MM.1S (cell line): ENCODE data around the gene NPS.

ENCODE experiments used
- DNase-seq: peaks from one replicate; pipeline ENCODE4 v3.0.0-alpha.2; 2015
- H2AFZ ChIP-seq: fragments of 300-600 bp; sonication (generic); 2 replicates; pipeline ENCODE4 v1.6.0; 2016; ENCODE audit warnings: antibody characterized with exemption, low read length
- H3F3A ChIP-seq: fragments of 300-600 bp; sonication (generic); 2 replicates; pipeline ENCODE4 v1.6.1; 2016; ENCODE audit warnings: mild to moderate bottlenecking, antibody characterized with exemption, low read length, moderate library complexity, mixed read lengths; ENCODE audit not compliant: insufficient read depth
- H3K27ac ChIP-seq: fragments of 300-600 bp; sonication (generic); 2 replicates; pipeline ENCODE4 v1.5.1; 2016; ENCODE audit warnings: mild to moderate bottlenecking, low read length
- H3K27me3 ChIP-seq: fragments of 300-600 bp; sonication (generic); replicated peaks from 2 replicates; pipeline ENCODE4 v1.6.0; 2016; ENCODE audit warnings: low read length; ENCODE audit not compliant: insufficient read depth
- H3K36me3 ChIP-seq: fragments of 300-600 bp; sonication (generic); replicated peaks from 2 replicates; pipeline ENCODE4 v1.6.1; 2016; ENCODE audit warnings: mild to moderate bottlenecking, low read length, mixed read lengths; ENCODE audit not compliant: insufficient read depth
- H3K4me1 ChIP-seq: fragments of 300-600 bp; sonication (generic); 2 replicates; pipeline ENCODE4 v1.6.1; 2016; ENCODE audit warnings: low read length, mixed read lengths
- H3K4me2 ChIP-seq: fragments of 300-600 bp; sonication (generic); 2 replicates; pipeline ENCODE4 v1.6.0; 2016; ENCODE audit warnings: low read depth, low read length
- H3K4me3 ChIP-seq: fragments of 300-600 bp; sonication (generic); 2 replicates; pipeline ENCODE4 v1.5.1; 2016; ENCODE audit warnings: low read length, mixed read lengths
- H3K79me2 ChIP-seq: fragments of 300-600 bp; sonication (generic); 2 replicates; pipeline ENCODE4 v1.6.1; 2016; ENCODE audit warnings: mixed run types, low read length, mixed read lengths
- H3K9ac ChIP-seq: fragments of 300-600 bp; sonication (generic); 2 replicates; pipeline ENCODE4 v1.6.1; 2016; ENCODE audit warnings: low read length, mixed read lengths
- H3K9me2 ChIP-seq: fragments of 300-600 bp; sonication (generic); replicated peaks from 2 replicates; pipeline ENCODE4 v1.6.1; 2016; ENCODE audit warnings: mild to moderate bottlenecking, low read length, mixed read lengths; ENCODE audit not compliant: insufficient read depth
- H3K9me3 ChIP-seq: fragments of 300-600 bp; sonication (generic); replicated peaks from 2 replicates; pipeline ENCODE4 v1.6.1; 2016; ENCODE audit warnings: mild to moderate bottlenecking, low read length, mixed read lengths; ENCODE audit not compliant: insufficient read depth
- H4K20me1 ChIP-seq: fragments of 300-600 bp; sonication (generic); 2 replicates; pipeline ENCODE4 v1.6.1; 2016; ENCODE audit warnings: mild to moderate bottlenecking, low read length, moderate library complexity, mixed read lengths; ENCODE audit not compliant: insufficient read depth
- EZH2 ChIP-seq: fragments of 300-600 bp; sonication (generic); optimal IDR thresholded peaks from 2 replicates; pipeline ENCODE3; 2017; ENCODE audit warnings: low read depth, mild to moderate bottlenecking, antibody characterized with exemption, low read length, mixed read lengths
- EZH2phosphoT487 ChIP-seq: fragments of 300-600 bp; sonication (generic); IDR thresholded peaks from 2 replicates; pipeline ENCODE4 v1.6.1; 2018; ENCODE audit warnings: antibody characterized with exemption, low read length
- TF ChIP-seq, protein P1 (sequence below): fragments of 300-600 bp; sonication (generic); IDR thresholded peaks from 2 replicates; pipeline ENCODE4 v1.5.1; 2016; ENCODE audit warnings: antibody characterized with exemption, low read length, mixed read lengths

The NPS gene

DNA sequence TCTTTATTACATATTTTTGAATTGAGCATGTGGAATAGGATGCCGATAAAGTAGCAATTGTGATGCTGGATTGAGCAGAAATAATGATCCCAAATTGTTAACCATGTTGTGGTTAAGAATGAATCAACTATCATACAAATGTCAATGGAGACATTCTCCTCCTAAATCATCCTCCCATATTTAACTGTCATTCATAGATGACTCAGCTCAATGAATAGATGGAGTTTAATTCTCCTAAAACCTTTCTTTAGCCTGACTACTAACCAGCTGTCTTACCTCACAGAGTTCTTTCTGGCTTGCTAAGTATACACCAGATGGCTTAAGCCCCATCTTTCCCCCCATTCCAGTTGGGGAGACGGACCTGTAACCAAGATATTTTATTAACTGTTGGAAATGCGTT lies 23.4 kb upstream of the NPS start:
- Histone ChIP-seq H3K79me2 (no peaks in the 10 kb centered on the region), H3K27me3 (peaks cover 6% of the 10 kb centered on the region; the same call in 1 of the 2 replicates), H3K4me2 (no peak overlapping the region), H2AFZ (no peak overlapping the region), H3K9me3 (no peaks in the 10 kb centered on the region), H3K27ac (no peak overlapping the region), H4K20me1 (no peaks in the 10 kb centered on the region), H3K9me2 (no peaks in the 10 kb centered on the region), H3K4me3 (no peak overlapping the region), H3K36me3 (no peaks in the 10 kb centered on the region), H3K9ac (no peak overlapping the region), H3F3A (no peaks in the 10 kb centered on the region), H3K4me1 (no peaks in the 10 kb centered on the region)
- DNase-seq, result no peak
- TF ChIP-seq EZH2phosphoT487, result no peak
- TF ChIP-seq, protein P1, sequence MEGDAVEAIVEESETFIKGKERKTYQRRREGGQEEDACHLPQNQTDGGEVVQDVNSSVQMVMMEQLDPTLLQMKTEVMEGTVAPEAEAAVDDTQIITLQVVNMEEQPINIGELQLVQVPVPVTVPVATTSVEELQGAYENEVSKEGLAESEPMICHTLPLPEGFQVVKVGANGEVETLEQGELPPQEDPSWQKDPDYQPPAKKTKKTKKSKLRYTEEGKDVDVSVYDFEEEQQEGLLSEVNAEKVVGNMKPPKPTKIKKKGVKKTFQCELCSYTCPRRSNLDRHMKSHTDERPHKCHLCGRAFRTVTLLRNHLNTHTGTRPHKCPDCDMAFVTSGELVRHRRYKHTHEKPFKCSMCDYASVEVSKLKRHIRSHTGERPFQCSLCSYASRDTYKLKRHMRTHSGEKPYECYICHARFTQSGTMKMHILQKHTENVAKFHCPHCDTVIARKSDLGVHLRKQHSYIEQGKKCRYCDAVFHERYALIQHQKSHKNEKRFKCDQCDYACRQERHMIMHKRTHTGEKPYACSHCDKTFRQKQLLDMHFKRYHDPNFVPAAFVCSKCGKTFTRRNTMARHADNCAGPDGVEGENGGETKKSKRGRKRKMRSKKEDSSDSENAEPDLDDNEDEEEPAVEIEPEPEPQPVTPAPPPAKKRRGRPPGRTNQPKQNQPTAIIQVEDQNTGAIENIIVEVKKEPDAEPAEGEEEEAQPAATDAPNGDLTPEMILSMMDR, result no peak

DNA sequence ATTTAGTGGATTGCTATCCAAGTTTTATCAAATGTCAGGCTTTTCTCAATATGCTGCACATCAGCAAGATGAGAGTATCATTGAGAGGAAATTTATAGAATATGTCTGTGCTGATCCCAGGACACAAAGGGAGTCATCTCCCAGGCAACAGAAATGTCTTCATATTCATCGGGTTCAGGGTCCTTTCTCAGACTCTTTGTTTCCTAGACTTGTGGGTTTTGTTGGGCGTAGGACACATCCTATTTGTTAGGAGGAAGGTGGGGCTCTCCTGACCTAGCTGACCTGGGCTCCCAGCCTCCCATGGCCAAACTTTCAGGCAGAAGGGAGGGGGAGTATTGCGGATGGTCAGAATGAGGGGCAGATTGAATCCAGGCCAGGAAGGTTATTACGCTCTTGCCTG lies 22.9 kb upstream of the NPS start:
- no peaks in the 10 kb centered on the region for H4K20me1 ChIP-seq
- H3K27me3 ChIP-seq, result peaks cover 10% of the 10 kb centered on the region; the same call in 1 of the 2 replicates
- H3K27ac ChIP-seq, result no peak overlapping the region
- H3K79me2 ChIP-seq, result no peaks in the 10 kb centered on the region
- no peak for TF ChIP-seq EZH2phosphoT487
- H2AFZ ChIP-seq, result no peak overlapping the region
- H3K4me3 ChIP-seq, result no peak overlapping the region
- H3F3A ChIP-seq, result no peaks in the 10 kb centered on the region
- no peaks in the 10 kb centered on the region for H3K9me3 ChIP-seq
- H3K4me2 ChIP-seq, result no peak overlapping the region
- H3K9ac ChIP-seq, result no peak overlapping the region
- H3K4me1 ChIP-seq, result no peaks in the 10 kb centered on the region
- H3K9me2 ChIP-seq, result no peaks in the 10 kb centered on the region
- no peak for DNase-seq
- H3K36me3 ChIP-seq, result no peaks in the 10 kb centered on the region

DNA sequence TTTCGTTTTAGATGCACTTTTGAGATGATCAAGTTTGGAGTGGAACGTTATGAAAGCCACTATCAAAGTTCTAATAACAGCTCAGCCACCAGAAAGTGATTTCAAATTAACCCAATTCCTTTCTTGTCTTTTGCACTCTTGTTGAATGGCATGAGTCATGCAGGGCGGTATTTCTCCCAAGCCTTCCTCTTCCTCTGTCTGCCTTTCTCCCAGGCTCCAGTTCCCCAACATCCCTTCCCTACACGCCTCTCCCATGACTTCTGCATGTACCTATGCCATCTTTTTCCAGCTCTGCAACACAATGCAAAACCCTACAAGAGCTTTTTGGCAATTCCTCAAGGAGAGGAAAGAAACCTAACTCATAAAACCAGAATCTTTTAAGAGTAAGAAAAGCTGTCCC lies 21.8 kb upstream of the NPS start:
- H3K4me3 ChIP-seq, result no peak overlapping the region
- no peaks in the 10 kb centered on the region for H3F3A ChIP-seq
- DNase-seq, result no peak
- no peaks in the 10 kb centered on the region for H3K36me3 ChIP-seq
- H3K4me1 ChIP-seq, result no peaks in the 10 kb centered on the region
- no peak overlapping the region for H3K27ac ChIP-seq
- peaks cover 10% of the 10 kb centered on the region; the same call in 1 of the 2 replicates for H3K27me3 ChIP-seq
- TF ChIP-seq, protein P1, result no peak
- TF ChIP-seq EZH2phosphoT487 (no peak), EZH2 (no peak)
- no peaks in the 10 kb centered on the region for H3K79me2 ChIP-seq
- H4K20me1 ChIP-seq, result no peaks in the 10 kb centered on the region
- H3K9me2 ChIP-seq, result no peaks in the 10 kb centered on the region
- H3K4me2 ChIP-seq, result no peak overlapping the region
- no peak overlapping the region for H2AFZ ChIP-seq
- H3K9ac ChIP-seq, result no peak overlapping the region
- no peaks in the 10 kb centered on the region for H3K9me3 ChIP-seq

DNA sequence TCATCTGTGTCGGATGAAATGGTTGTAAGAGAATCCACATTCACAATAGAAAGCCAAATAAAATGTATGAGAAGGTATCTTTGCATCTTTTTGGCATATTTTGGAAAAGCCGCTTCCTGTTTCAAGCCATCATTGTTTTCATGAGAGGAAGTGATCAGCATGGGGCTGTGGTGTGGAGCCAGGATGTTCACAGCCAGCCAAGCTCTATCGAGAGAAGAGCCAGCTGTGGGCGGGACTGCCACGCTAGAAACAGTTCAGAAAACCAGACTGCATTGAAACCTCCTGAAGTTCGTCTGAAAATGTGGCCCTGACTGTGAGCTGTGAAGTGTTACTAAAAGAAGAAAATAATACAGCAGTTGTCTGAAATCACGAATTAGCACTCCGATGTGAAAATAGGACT lies 21.2 kb upstream of the NPS start:
- Histone ChIP-seq H3K27ac (no peak overlapping the region), H3K9ac (no peak overlapping the region), H2AFZ (no peak overlapping the region), H3K4me2 (no peak overlapping the region), H4K20me1 (no peaks in the 10 kb centered on the region), H3K36me3 (no peaks in the 10 kb centered on the region), H3K79me2 (no peaks in the 10 kb centered on the region), H3K9me3 (no peaks in the 10 kb centered on the region), H3K4me3 (no peak overlapping the region), H3K9me2 (no peaks in the 10 kb centered on the region), H3F3A (no peaks in the 10 kb centered on the region), H3K27me3 (peaks cover 10% of the 10 kb centered on the region; the same call in 1 of the 2 replicates), H3K4me1 (no peaks in the 10 kb centered on the region)
- TF ChIP-seq EZH2phosphoT487 (no peak), EZH2 (no peak)
- TF ChIP-seq, protein P1, result no peak
- no peak for DNase-seq
